ENCODE data around the gene HYAL3. TPM values are rescaled to one million over a fixed set of nuclear protein-coding genes. Genes with fewer than 3 reads are reported as not detected.

The HYAL3 gene
- total RNA-seq, 2 donors from 2014 or later, result 2.7 to 3.7 TPM

- H3K36me3 Mint-ChIP-seq (ENCODE audit: low read depth), result no peaks in the 10 kb centered on the region
- peaks cover 29% of the 10 kb centered on the region for H3K4me1 Mint-ChIP-seq
- H3K9me3 ChIP-seq (ENCODE audit: control insufficient read depth, low read length, poor library complexity, severe bottlenecking), result no peaks in the 10 kb centered on the region
- H3K27ac Mint-ChIP-seq, result peak overlapping the region; percentile 32
- H3K4me3 Mint-ChIP-seq, result no peak overlapping the region
- DNase-seq, result peak in 2 of 3 donors; percentile 40 to 58
- no peak for ATAC-seq
- no peaks in the 10 kb centered on the region for H3K27me3 Mint-ChIP-seq
These were observed 25.3 kb upstream of the HYAL3 start for GRCh38 chr3:50324351-50325112.

- ATAC-seq, result no peak
- no peaks in the 10 kb centered on the region for H3K9me3 ChIP-seq (ENCODE audit: control insufficient read depth, low read length, poor library complexity, severe bottlenecking)
- H3K4me3 Mint-ChIP-seq, result no peak overlapping the region
- H3K36me3 Mint-ChIP-seq (ENCODE audit: low read depth), result no peaks in the 10 kb centered on the region
- H3K27me3 Mint-ChIP-seq, result no peaks in the 10 kb centered on the region
- peaks cover 32% of the 10 kb centered on the region for H3K4me1 Mint-ChIP-seq
- no peak for DNase-seq
- no peak overlapping the region for H3K27ac Mint-ChIP-seq
These were observed 24.5 kb upstream of the HYAL3 start for GRCh38 chr3:50323614-50324199.

DNA sequence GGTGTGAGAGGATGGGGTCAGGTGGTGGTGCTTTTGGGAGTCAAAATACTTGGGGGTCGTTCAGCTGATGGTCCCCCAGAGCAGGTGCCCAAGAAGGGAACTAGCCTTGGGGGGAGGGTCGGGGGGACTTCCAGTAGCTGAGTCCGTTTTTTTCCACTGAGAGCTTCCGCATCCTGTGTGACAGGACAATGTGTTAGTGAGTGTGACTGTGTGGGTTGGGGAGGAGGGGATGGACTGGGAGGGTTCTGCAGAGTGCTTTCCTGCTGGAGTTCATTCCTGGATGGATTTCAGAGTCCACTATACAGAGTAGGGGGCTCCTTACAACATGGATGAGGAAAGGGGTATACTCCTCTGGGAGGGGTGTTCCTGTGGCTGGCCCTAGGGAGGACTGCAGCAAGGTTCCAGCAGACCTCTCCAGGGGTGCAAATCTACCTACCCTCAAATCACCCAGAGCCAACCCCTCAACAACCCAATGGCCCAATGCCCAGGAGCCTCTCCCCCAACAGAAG lies 23.9 kb upstream of the HYAL3 start:
- Mint-ChIP-seq H3K4me1 (peaks cover 30% of the 10 kb centered on the region), H3K27ac (no peak overlapping the region), H3K4me3 (no peak overlapping the region), H3K36me3 (ENCODE audit: low read depth) (no peaks in the 10 kb centered on the region), H3K27me3 (no peaks in the 10 kb centered on the region)
- no peak for ATAC-seq
- H3K9me3 ChIP-seq (ENCODE audit: control insufficient read depth, low read length, poor library complexity, severe bottlenecking), result no peaks in the 10 kb centered on the region
- no peak for DNase-seq

- Mint-ChIP-seq H3K27me3 (no peaks in the 10 kb centered on the region), H3K4me3 (peak within 1 kb of the TSS; percentile 89), H3K27ac (peak within 1 kb of the TSS; percentile 59), H3K36me3 (ENCODE audit: low read depth) (no peaks in the 10 kb centered on the region), H3K4me1 (peaks cover 33% of the 10 kb centered on the region)
- ATAC-seq (no peak), DNase-seq (no peak)
- H3K9me3 ChIP-seq (ENCODE audit: control insufficient read depth, low read length, poor library complexity, severe bottlenecking), result no peaks in the 10 kb centered on the region
These were observed 23.3 kb upstream of the HYAL3 start, which contains the start of gene HYAL2 for GRCh38 chr3:50322386-50323091. TSS of gene HYAL2 (minus strand) at chr3:50322745. CDS start at chr3:50320489, 2,256 bp downstream.

GRCh38 chr3:50322115-50322385 lies 22.8 kb upstream of the HYAL3 start:
- DNase-seq (no peak), ATAC-seq (no peak)
- no peak overlapping the region for H3K27ac Mint-ChIP-seq
- no peaks in the 10 kb centered on the region for H3K27me3 Mint-ChIP-seq
- peak overlapping the region; percentile 56 for H3K4me3 Mint-ChIP-seq
- no peaks in the 10 kb centered on the region for H3K9me3 ChIP-seq (ENCODE audit: control insufficient read depth, low read length, poor library complexity, severe bottlenecking)
- peaks cover 33% of the 10 kb centered on the region for H3K4me1 Mint-ChIP-seq
- no peaks in the 10 kb centered on the region for H3K36me3 Mint-ChIP-seq (ENCODE audit: low read depth)

- peaks cover 33% of the 10 kb centered on the region for H3K4me1 Mint-ChIP-seq
- no peaks in the 10 kb centered on the region for H3K27me3 Mint-ChIP-seq
- DNase-seq (peak; percentile 68 to 69 (median 68)), ATAC-seq (peak; percentile 75)
- peak overlapping the region; percentile 89 for H3K4me3 Mint-ChIP-seq
- no peaks in the 10 kb centered on the region for H3K36me3 Mint-ChIP-seq (ENCODE audit: low read depth)
- H3K9me3 ChIP-seq (ENCODE audit: control insufficient read depth, low read length, poor library complexity, severe bottlenecking), result no peaks in the 10 kb centered on the region
- H3K27ac Mint-ChIP-seq, result peak overlapping the region; percentile 59
These were observed 22.3 kb upstream of the HYAL3 start for GRCh38 chr3:50321336-50322114.

DNA sequence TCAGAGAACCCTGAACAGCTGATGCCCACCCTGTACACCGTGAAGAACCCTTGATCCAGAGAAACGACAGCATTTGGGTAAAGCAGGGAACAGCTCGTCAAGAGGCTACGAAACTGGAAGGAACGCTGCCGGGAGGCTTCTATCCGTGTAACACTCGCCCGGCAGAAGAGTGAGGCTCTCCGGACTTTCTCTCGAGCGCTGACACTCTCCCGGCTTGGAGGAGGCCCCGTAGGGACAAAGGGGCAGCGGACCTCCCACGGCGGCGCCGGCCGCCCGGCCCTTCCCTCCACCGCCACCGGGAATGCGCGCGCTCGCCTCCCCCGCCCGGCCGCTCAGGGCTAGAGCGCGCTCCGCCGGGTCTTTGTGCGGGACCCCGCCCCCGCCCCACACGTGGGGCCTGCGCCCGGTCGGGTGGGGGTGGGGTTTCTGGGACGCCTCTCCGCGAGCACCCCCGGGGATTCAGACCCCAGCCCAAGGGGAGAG lies 21.7 kb upstream of the HYAL3 start:
- no peaks in the 10 kb centered on the region for H3K9me3 ChIP-seq (ENCODE audit: control insufficient read depth, low read length, poor library complexity, severe bottlenecking)
- Mint-ChIP-seq H3K27ac (peak overlapping the region; percentile 75), H3K36me3 (ENCODE audit: low read depth) (no peaks in the 10 kb centered on the region), H3K4me1 (peaks cover 38% of the 10 kb centered on the region), H3K4me3 (peak overlapping the region; percentile 89), H3K27me3 (no peaks in the 10 kb centered on the region)
- ATAC-seq (peak; percentile 45), DNase-seq (peak in 2 of 3 donors; percentile 51 to 61)

DNA sequence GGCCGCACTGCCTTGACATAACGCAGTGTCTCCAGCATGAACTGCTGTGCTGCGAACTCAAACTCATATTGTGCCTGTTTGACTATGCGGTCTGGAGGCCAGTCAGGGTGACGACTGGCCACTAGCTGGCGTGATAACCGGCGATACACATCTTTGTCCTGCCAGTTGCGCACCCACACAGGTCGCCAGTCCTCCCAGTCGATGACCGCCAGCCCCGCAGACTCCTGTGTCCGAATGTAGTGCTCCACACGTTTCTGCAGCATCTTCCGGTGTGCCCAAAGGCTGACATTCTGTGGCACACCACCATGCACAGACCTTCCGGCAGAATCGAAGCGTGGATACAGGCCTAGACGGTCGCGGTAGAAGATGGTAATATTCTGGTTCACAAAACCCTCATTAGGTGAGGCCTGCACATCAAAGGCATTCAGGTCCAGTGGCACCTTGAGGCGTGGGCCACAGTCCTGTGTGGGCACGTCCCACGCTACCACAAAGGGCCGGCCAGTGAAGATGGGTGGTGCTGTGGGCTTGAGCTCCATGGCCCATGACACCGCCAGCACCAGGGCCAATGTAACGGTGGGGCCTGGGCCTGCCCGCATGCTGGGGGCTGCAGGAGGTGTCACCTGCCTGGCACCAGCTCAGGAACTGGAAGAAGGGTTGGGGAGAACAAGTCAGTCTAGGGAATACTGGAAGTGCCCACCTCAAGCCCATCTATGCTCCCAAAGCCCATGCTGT lies 20.9 kb upstream of the HYAL3 start:
- Mint-ChIP-seq H3K36me3 (ENCODE audit: low read depth) (no peaks in the 10 kb centered on the region), H3K27ac (peak overlapping the region; percentile 75), H3K27me3 (no peaks in the 10 kb centered on the region), H3K4me1 (peaks cover 38% of the 10 kb centered on the region), H3K4me3 (peak overlapping the region; percentile 89)
- H3K9me3 ChIP-seq (ENCODE audit: control insufficient read depth, low read length, poor library complexity, severe bottlenecking), result no peaks in the 10 kb centered on the region
- ATAC-seq (no peak), DNase-seq (no peak)

DNA sequence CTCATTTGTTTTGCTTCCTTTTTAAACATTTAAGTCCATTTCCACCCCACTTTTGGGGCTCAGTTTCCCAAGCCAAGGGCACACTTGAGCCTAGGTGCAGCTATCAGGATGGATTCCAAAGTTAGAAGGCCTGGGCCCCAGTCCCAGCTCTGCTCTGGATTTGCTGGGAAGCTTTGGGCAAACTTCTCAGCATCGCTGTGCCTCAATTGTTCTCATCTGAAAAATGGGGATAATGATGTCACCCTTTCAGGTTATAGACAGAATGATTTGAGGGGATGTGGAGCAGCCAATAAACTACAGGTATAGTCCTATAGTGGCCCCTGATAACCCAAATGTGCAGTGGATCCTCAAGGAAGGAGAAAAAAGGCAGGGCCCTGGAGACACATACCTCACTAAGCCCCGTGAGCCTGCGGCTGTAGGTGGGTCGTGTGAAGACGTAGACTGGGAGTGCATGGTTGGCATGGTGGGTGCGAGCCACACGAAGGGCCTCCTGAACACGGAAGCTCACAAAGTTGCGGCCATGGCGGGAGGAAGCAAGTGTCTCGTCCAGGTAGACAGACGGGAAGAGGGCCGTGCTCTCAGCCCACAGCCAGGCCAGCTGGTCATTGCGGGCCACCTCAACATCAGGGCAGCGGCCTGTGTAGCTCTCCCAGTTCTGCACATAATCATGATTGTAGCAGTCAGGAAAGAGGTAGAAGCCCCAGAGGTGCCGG lies 20.1 kb upstream of the HYAL3 start:
- no peaks in the 10 kb centered on the region for H3K9me3 ChIP-seq (ENCODE audit: control insufficient read depth, low read length, poor library complexity, severe bottlenecking)
- no peaks in the 10 kb centered on the region for H3K27me3 Mint-ChIP-seq
- no peak overlapping the region for H3K4me3 Mint-ChIP-seq
- H3K27ac Mint-ChIP-seq, result no peak overlapping the region
- peaks cover 33% of the 10 kb centered on the region for H3K4me1 Mint-ChIP-seq
- H3K36me3 Mint-ChIP-seq (ENCODE audit: low read depth), result no peaks in the 10 kb centered on the region
- ATAC-seq (no peak), DNase-seq (no peak)

DNA sequence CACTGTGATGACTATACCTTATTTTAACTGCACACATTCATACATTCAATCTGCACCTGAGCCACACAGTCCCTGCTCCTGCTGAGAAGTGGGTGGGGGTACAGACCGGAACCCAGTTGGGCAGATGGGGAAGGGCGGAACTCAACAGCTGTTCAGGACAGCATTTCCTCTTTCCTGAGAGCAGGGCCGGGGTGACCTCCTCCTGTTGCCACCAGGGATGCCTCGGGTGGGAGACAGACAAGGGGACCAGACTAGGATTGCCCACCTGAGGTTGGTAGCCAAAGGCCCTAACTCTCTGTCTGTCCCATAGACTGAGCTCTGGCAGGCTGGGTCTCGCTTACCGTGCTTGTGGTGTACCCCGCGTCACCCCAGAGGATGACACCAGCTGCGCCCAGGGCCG lies 19.4 kb upstream of the HYAL3 start:
- Mint-ChIP-seq H3K4me1 (peaks cover 33% of the 10 kb centered on the region), H3K36me3 (ENCODE audit: low read depth) (no peaks in the 10 kb centered on the region), H3K4me3 (no peak overlapping the region), H3K27me3 (no peaks in the 10 kb centered on the region), H3K27ac (no peak overlapping the region)
- no peak for DNase-seq
- ATAC-seq, result no peak
- H3K9me3 ChIP-seq (ENCODE audit: control insufficient read depth, low read length, poor library complexity, severe bottlenecking), result no peaks in the 10 kb centered on the region

GRCh38 chr3:50318163-50318562 lies 19.0 kb upstream of the HYAL3 start:
- H3K36me3 Mint-ChIP-seq (ENCODE audit: low read depth), result no peaks in the 10 kb centered on the region
- H3K9me3 ChIP-seq (ENCODE audit: control insufficient read depth, low read length, poor library complexity, severe bottlenecking), result no peaks in the 10 kb centered on the region
- no peak overlapping the region for H3K27ac Mint-ChIP-seq
- H3K4me3 Mint-ChIP-seq, result no peak overlapping the region
- DNase-seq (no peak), ATAC-seq (no peak)
- H3K4me1 Mint-ChIP-seq, result peaks cover 33% of the 10 kb centered on the region
- H3K27me3 Mint-ChIP-seq, result no peaks in the 10 kb centered on the region

DNA sequence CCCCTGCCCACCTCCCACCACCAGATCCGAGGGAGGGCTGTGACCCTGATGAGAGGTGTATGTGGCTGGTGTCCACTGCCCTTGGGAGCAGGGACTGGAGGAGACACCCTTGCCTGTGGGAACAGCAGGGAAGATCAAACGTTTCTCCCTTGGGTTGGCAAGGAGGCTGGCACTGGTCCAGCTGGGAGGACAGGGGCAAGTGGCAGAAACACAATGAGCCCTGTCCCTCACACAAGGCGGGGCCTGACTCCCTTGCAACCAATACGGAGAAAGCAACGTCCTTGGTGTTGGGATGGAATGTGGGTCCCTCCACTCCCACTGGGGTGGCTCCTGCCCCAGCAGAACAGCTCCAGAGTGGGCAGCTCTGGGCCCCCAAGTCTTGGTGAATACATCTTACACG lies 18.1 kb upstream of the HYAL3 start:
- Mint-ChIP-seq H3K4me3 (no peak overlapping the region), H3K36me3 (ENCODE audit: low read depth) (no peaks in the 10 kb centered on the region), H3K27ac (peak overlapping the region; percentile 99), H3K4me1 (peaks cover 32% of the 10 kb centered on the region), H3K27me3 (no peaks in the 10 kb centered on the region)
- no peaks in the 10 kb centered on the region for H3K9me3 ChIP-seq (ENCODE audit: control insufficient read depth, low read length, poor library complexity, severe bottlenecking)
- DNase-seq (no peak), ATAC-seq (no peak)
